ENCODE data around the gene GRID2.

Gene GRID2

GRCh38 chr4:93775551-93775950 is 1471.8 kb downstream of the GRID2 start:
- DNase-seq: no peak

GRCh38 chr4:93776386-93777080 is 1472.8 kb downstream of the GRID2 start:
- no peak for DNase-seq

- no peak for DNase-seq
Measured at GRCh38 chr4:93777081-93777460, 1473.3 kb downstream of the GRID2 start.

GRCh38 chr4:93779228-93779627 is 1475.5 kb downstream of the GRID2 start:
- no peak for DNase-seq

- DNase-seq: no peak
Measured at GRCh38 chr4:93780080-93780479, 1476.3 kb downstream of the GRID2 start.

- DNase-seq: no peak
Measured at GRCh38 chr4:93781198-93781597, 1477.4 kb downstream of the GRID2 start.

GRCh38 chr4:93786149-93786548 is 1482.4 kb downstream of the GRID2 start:
- DNase-seq: no peak

GRCh38 chr4:93788712-93789111 is 1484.9 kb downstream of the GRID2 start:
- no peak for DNase-seq

GRCh38 chr4:93791570-93792195 is 1487.9 kb downstream of the GRID2 start:
- DNase-seq: no peak

- no peak for DNase-seq
Measured at GRCh38 chr4:93802045-93802444, 1498.3 kb downstream of the GRID2 start.

GRCh38 chr4:93809773-93810172 is 1506.0 kb downstream of the GRID2 start:
- DNase-seq: no peak

- DNase-seq: no peak
Measured at GRCh38 chr4:93810340-93810992, 1506.7 kb downstream of the GRID2 start.

GRCh38 chr4:93813092-93813491 is 1509.3 kb downstream of the GRID2 start:
- no peak for DNase-seq

- no peak for DNase-seq
Measured at GRCh38 chr4:93814141-93814540, 1510.4 kb downstream of the GRID2 start.

- no peak for DNase-seq
Measured at GRCh38 chr4:93814722-93815121, 1511.0 kb downstream of the GRID2 start.
